ENCODE measurements around the gene ADAMTS2.

ADAMTS2 gene

DNA sequence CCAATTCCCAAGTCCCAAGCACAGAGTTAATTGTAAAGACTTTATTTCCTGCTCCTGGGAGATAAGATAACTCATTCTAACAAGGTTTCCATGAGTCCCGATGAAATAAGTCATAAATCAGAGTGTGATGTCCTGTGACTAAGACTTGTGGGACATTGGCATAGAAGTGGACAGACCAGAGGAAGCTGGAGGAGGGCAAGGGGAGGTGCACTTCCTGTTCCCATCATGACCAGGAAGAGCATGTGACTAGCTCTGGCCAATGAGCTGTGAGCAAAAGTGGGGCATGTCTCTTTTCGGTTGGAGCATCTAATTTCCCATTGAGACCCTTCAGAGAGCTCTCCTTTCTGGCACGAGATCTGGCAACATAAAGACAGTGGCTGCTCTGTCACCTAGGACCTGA is 184.7 kb downstream of the ADAMTS2 start:
- no peak for DNase-seq (ENCODE audit: low spot score)

DNA sequence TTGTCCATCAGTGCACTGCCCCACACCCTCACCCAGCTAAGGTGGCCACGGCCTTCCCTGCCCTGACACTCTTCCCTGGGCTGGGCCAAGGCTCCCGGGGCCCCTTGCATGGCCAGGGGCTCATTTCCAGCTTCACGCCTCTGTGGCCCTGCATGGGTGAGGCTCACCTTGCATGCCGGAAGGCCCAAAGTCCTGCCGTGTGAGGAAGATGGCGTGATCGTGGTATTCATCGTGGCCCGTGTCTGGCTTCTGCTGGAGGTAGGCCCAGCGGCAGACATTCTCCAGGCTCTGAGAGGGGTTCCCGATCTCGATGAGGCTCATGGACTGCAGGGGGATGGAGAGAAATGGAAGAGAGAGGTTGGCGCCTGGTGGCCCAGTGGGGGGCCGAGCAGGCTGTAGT is 186.7 kb downstream of the ADAMTS2 start:
- DNase-seq (ENCODE audit: low spot score): no peak

DNA sequence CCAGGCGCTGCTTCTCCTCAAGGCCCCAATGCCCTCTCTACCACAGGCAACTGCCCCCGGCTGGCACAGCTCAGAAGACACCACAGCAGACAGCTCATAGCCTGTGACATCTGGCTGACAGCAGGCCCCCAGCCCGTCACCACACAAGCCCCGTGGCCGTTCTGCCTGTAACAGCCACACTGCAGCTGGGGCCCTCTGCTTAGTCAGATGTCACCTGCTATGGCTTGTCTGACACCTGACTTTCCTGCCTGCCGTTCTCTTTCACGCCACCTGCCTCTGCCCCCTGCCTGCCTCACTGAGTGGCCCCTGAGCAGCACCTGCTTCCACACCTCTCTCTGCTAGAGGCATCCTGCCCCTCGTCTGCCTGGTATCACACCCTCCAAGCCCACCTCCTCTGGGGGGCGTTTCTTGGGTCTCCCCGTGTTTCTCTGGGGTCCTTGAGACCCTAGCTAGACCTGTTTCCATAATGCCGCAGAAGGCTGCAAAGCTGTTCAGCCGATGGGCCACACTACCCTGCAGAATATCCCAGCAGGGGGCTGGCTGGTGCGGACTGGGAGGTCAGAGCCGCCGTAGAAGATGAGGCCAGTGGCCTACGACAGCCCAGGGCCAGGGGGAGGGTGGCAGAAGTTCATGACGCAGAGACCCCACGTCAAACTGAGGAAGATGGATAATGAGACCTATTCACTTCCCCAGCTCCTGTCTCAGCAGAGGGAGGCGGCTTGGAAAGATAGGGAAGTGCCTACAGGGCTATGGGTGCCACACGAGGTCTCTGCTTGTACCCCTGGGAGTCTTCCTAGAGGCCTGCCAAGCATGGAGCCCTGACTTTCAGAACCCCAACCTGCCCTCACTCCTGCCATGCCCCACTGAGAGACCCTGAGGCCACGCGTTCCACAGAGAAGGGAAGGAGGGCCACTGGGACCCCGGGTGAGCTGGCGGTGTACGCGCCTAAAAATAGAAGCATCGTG is 190.0 kb downstream of the ADAMTS2 start:
- no peak for DNase-seq (ENCODE audit: low spot score)

DNA sequence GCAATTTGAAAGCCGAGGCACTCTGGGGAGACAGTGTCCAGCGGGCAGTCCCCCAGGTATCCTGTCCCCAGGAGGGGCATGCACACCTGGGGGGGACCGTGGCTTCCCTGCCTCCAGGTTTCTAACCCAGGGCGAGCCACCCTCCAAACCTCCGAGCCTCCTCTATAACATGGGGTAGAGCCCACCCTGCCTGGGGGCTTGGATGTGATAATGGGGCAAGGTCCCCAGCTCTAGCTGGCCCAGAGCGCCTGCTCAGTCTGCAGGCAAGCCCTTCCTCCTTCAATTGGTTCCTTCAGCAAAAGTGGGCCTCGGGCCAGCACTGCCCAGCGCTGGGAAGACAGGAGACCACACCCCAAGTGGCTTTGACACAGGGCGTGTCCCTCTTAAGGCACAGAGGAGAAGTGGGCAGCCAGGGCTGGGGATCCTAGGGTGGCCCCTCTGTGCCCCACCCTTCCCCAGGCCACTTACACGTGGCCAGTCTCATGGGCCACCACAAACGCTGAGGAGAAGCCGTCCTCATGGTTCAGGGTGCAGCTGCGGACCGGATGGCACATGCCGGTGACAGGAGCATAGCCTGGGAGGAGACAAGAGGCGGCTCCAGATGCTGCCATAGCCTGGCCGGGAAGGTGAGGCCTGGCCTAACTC is 190.8 kb downstream of the ADAMTS2 start:
- DNase-seq (ENCODE audit: low spot score): no peak

DNA sequence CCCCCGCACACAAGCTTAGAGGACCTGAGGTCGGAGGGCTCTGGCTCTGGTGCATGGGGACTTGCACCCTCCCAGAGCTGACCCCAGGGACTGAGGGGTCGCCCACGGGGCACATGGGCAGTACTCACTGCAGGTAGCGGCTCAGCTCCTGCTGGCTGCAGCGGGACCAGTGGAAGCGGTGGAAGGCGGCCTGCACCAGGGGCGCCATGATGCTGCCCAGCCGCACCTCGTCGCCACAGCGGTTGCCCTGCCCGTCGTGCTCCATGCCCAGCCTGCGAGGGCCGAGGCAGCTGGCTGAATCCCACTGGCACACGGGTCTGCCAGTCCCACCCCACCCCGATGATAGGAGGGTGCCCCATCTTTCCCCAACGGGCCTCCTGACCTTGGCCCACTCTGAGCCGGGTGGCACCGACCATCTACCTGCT is 191.3 kb downstream of the ADAMTS2 start:
- no peak for DNase-seq (ENCODE audit: low spot score)

DNA sequence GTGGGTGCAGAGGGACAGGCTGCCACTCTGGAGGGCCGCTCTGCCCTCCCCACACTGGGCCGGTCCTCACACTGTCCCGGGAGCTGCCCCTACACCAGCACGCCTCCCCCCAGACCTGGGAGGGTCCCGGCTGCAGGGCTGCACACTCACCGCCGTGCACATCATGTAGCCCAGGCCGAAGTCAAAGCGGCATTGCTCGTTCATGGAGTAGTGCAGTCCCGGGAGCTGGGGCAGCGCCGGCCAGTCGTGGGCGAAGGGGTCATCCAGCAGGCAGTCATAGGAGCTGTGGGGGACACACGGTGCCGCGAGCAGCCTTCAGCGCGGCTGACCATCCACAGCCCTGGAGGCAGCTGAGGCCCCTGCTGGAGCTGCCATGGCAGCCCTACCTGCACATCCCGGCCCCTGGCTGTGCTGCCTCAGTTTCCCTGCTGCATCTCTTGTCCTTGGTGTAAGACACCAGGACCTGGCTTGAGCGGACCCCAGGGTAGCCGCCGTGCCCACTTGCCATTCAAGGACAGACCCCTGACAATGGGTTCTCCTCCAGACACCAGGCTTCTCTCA is 191.8 kb downstream of the ADAMTS2 start:
- no peak for DNase-seq (ENCODE audit: low spot score)

DNA sequence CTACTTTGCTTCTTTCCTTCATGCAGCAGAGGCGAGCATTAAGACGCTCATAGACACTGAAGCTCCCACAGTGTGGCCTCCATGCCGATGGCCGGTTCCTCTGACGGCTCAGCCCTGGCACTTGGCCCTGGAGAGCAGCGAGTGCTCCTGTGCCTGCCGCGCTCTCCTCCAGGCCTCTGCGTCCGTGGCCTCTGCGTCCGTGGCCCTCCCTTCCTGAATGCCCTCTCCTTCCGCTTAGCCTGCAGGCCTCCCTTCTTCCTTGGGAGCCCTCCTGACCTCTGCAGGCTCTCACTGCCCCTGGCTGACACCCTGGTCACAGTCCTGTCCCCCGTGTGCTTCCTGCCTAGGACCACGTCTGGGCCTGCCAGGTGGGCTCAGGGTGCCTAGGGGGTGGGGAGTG is 192.3 kb downstream of the ADAMTS2 start:
- DNase-seq (ENCODE audit: low spot score): no peak

DNA sequence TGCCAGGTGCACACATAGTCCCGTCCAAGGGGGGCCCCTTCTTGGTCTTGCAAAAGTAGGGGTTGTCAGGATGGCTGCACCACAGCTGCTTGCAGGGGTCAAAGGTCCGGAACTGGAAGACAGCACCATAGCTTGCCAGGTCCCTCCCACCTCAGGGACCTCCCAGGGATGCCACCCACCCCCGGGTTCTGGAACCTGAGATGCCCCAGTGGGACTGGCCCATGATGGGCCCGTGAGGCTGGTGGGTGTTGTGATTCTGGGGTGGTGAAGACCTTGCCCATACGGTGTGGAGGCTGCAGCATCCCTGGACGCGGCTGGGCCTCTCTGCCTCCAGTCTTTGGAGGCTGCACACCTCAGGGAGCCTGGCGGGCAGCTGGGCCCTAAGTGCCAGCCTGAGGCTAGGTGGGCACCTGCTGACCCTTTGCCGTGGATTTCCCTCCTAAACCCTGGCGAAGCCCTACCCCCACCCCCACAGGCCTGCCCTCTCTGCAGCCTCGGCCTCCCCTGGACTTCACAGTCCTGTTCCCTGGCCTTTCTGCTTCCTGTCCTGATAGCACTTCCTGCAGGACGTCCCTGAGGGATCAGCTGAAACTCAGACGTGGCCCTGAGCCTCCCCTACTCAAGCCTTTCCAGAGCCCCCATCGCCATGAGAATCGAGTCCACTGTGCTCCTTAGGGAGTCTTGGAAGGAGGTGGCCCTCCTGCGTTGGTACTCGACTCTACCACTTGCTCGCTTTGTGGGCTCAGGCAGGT is 192.9 kb downstream of the ADAMTS2 start:
- DNase-seq (ENCODE audit: low spot score): no peak

DNA sequence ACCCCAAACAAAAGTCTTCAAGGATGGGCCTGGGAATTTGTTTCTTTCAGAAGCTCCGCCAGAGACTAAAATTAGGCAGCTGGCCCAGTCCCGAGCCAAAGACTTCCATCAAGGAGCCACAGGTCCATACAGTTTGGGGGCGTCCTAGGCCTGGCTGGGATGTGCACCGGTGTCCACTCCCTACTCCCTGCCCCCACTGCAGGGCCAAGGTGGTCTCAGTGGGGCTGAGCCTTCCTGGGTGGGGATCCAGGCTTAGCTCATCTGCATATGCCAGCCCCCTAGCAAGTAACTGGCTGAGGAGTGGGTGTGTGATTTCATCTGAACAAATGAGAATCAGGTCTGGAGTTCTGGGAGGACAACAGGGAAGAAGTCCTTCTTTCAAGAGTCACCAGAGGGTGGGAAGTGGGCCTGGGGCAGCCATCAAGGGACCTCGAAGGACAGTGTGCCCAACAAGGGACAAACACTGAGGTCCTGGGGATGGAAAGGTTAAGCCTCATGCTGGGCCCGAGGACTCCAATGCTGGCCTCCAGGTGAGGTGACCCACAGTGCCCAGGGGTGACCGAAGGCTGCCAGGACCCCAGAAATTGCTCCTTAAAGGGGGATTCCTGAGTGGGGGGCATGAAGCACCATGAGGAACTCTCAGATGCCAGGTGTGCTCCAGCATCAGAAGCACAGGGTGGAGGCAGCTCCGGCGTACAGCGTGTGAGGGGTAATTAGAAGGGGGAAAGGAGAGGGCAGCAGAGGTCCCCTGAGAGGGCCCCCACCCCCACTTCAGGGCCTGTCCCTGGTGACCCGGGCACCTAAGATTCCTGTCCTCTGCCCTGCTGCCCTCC is 193.8 kb downstream of the ADAMTS2 start:
- no peak for DNase-seq (ENCODE audit: low spot score)

DNA sequence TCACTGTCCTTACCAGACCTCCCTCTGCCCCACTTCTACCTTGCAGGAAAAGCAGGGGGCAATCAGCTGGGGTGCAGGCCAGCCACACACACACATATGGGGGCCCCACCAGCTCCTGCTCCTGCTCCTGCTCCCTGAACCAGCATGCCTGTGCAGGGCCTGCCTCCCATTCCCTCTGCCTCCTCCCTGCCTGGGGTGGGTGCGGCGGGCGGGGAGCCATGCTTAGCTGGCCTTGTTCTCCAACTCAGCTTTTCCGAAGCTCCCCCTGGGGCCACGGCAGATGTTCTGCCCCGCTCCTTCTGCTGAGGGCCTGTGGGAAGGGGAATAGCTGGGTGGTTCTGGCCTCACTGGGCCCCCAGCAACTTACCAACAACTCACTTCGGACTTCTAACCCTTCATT is 195.2 kb downstream of the ADAMTS2 start:
- DNase-seq (ENCODE audit: low spot score): no peak

DNA sequence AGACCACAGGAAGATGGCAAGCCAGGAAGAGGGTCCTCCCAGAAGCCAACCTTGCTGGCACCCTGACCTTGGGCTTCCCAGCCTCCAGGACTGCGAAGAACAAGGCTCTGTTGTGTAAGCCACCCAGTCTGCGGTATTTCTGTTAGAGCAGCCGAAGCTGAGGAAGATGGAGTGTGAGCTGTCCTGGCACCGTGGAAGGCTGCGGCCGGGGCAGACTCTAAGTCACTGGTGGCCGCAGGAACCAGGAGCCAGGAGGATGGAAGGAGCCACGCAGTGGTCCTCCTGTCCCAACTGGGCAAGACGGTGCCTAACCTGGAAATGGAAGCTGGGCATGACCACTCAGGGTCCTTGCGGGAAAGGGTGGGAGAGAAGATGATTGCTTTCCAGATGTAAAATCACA is 196.0 kb downstream of the ADAMTS2 start:
- DNase-seq (ENCODE audit: low spot score): no peak

DNA sequence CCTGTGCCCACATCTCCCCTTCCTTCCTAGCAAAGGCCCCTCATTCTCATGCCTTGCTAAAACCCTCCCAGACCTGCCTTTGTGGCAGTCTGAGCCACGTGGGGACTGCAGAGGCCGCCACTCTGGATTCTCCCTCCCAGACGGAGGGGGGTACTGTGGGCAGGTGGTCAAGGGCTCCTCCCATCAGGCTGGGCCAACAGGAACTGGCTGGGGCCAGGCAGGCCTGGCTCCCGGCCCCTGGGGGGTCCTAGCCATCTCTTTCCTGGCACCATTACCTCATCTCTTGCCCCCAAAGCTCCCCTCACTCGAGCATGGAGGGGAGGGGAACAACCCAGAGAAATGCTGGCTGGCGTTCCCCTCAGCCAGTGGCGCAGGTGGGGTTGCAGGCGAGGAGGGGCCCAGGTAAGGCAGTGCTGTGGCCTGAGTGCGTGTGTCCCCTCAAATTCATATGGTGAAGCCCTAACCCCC is 196.5 kb downstream of the ADAMTS2 start:
- no peak for DNase-seq (ENCODE audit: low spot score)

DNA sequence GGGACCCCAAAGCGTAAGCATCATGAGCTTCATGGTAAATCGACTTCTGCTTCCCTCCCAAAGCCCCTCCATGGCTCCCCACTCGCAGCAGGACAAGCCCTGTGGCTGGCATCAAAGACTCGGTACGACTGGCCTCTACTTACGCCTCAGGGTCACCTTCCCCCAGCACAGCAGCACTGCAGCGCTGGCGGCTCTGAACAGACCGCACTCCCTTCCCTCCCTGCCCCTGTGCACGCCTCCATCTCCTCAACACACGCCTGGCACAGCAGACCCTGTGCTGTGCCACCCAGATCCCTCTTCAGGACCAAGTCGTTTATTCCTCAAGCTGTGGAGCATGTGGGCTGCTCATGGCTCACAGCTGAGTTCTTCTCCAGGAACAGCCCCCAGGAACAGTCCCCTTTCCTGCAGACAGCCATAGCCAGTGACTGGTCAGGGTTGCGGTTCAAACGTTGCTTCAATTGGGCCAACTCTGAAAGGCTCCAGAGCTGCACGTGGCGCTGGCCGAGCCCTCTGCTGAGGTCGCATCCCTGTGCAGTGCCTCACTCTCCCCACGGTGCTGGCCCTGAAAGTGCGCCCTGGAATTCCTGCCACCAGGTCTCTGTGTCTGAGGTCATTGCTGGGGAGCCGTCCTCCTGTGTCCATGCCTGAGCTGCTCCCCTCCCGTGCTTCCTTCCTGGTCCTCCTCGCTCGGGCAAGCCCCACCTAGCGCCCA is 197.1 kb downstream of the ADAMTS2 start:
- DNase-seq (ENCODE audit: low spot score): no peak

DNA sequence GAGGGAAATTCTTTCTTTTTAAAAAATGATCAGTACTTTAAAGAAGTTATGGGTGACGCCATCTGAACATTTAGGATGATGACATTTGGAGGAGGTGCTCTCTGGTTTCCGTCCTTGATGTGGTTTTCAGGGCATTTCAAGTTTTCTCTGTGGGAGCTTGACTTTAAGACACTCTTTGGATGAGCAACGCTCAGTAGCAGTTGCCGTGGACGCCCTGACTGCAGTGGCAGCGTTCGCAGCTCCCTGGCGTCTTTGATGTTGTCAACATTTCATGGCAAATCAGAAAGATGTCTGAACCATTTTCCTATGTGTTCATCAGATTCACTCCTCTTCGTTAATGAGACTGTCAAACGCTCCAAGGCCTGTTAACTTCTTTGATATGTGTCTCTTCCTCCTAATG is 199.0 kb downstream of the ADAMTS2 start:
- no peak for DNase-seq (ENCODE audit: low spot score)

DNA sequence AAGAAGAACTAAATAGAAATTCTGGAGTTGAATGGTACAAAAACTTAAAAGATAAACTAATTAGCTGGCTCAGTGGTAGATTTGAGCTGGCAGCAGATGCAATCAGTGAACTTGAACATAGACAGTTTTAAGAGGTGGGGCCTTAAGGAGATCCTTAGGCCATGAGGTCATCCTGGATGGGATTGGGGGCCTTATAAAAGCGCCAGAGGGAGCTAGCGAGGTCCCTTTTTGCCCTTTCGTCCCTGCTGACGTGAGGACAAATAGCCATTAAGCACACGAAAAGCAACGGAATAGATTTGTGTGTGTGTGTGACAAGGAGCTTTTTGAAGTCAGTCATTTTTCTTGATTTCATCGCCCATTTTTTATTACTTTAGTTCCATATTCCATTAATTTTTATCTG is 201.8 kb downstream of the ADAMTS2 start:
- peak; percentile 39 for DNase-seq (ENCODE audit: low spot score)

DNA sequence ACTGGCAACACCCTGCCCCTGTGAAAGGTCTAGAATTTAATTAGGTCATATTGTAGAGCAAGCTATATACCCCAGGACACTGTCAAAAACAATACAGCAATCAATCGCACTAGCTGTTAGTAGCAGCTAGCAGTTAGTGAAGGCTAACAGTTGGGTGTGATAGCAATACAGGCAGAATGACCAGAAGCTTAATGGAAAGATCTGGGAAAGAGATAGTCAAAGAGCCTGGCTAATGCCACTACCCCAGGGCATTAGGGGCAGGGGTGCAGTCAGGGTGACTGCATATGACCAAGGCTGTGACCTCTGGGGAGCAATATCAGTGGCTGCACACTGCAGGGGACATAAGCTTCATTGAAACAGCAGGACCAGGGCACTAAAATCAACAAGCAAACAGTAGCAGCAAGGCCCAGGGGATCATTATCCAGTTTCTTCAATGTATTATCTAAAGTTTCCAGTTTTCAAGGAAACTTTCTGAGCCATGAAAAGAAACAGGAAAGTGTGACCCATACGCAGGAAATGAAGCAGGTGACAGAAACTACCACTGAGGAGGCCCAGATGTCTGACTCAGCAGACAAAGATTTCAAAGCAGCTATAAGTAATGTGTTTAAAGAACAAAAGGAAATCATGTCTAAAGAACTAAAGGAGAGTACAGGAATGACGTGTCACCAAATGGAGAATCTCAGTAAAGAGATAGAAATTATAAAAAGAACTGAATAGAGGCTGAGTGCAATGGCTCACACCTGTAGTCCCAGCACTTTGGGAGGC is 202.6 kb downstream of the ADAMTS2 start:
- peak; percentile 61 for DNase-seq (ENCODE audit: low spot score)

DNA sequence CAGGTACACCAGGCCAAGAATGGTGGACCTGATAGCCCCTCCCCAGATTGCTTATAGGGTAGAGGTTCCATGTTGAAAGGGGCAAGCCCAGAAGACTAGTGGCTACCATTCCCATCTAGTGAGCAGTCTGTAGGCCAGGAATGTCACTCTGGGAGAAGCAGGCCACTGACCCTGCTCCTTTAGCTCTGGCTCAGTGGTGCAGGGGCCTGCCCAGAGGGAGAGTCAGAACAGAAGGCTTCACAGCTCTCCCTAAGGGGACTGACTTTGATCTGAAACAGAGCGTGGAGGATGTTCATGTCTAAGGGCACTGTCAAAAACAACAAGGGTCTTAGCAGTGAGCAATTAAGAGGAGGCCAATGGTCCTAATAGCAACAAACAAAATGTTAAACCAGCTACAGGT is 203.4 kb downstream of the ADAMTS2 start:
- DNase-seq (ENCODE audit: low spot score): no peak

DNA sequence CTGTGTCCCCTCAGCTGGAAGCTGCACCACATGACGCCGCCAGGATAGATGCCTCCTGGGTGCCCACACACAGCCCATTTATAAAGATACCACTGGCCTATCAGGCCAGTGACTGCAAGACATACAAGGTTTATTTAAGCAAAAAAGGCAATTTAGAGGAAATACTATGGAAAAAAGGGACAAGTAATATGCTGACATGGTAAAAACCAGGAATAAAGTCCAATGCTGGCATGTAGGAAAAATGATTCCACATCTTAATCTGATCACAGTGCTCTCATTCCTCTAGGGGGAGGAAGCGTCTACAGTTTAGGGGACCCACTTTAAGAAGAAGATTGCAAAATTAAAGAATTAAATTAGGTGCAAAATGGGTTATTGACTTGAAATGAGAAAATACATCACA is 205.0 kb downstream of the ADAMTS2 start:
- no peak for DNase-seq (ENCODE audit: low spot score)

DNA sequence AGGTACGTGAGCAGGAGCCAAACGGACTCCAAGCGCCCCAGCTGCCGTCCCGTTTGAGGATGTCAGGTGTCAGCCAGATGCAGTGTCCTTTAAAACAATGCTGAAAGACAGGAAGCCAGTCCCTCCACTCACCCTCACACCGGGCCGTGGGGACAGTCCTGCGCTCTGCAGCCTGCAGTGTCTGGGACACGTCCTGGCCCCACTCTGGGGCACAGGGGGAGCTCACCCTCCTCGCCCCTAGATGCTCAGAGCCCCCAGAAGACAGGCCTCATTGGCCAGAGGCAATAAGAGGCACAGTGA is 205.4 kb downstream of the ADAMTS2 start:
- DNase-seq (ENCODE audit: low spot score): no peak
